K562 (cell line): Measurements from ENCODE around the gene DBNDD1.

Source experiments
- E2F3 ChIP-seq: fragments of 250-450 bp; sonication (Bioruptor Pico); IDR thresholded peaks from 2 replicates; pipeline ENCODE4 v1.4.0; 2020; ENCODE audit warnings: mild to moderate bottlenecking
- JUND ChIP-seq, 2 experiments: IDR thresholded peaks; 2 replicates in 1 of 2; 3 replicates in 1 of 2; pipeline ENCODE4 v1.6.1; 2011; ENCODE audit warnings: borderline replicate concordance in 2 of 2, low read depth in 2 of 2, low read length in 2 of 2, improper control_type of control experiment in 1 of 2, missing biosample characterization in 1 of 2, missing genetic modification characterization in 1 of 2, missing genetic modification reagents in 1 of 2
- NONO ChIP-seq, 2 experiments: fragments of 200-400 bp in 1 of 2; fragments of 450-650 bp in 1 of 2; formaldehyde crosslinking in 1 of 2; IDR thresholded peaks; 2 replicates each; pipeline ENCODE4 v1.6.1; 2017; ENCODE audit warnings: low read depth in 2 of 2, mild to moderate bottlenecking in 2 of 2, moderate library complexity in 2 of 2, low read length in 1 of 2
- POLR2A ChIP-seq: fragments of 450-650 bp; conservative IDR thresholded peaks from 2 replicates; pipeline ENCODE4 v1.6.1; 2016
- TOE1 ChIP-seq, 2 experiments: fragments of 450-650 bp in 1 of 2; sonication (generic) in 1 of 2; formaldehyde crosslinking in 1 of 2; IDR thresholded peaks; 2 replicates each; pipeline versions ENCODE4 v1.7.1 to v1.8.0; 2016 to 2022; ENCODE audit warnings: borderline replicate concordance in 2 of 2, mild to moderate bottlenecking in 2 of 2, antibody characterized with exemption in 1 of 2, inconsistent platforms in 1 of 2, low read depth in 1 of 2, missing genetic modification reagents in 1 of 2, moderate library complexity in 1 of 2
- ZBTB8A ChIP-seq: fragments of 450-650 bp; IDR thresholded peaks from 2 replicates; pipeline ENCODE4 v1.6.1; 2018; ENCODE audit warnings: mild to moderate bottlenecking, moderate library complexity; ENCODE audit not compliant: partially characterized antibody
- TF ChIP-seq, protein P1 (sequence below), 2 experiments: fragments of 450-650 bp; formaldehyde crosslinking in 1 of 2; IDR thresholded peaks; 2 replicates each; pipeline versions ENCODE4 v1.4.0 to v1.6.1; 2014 to 2020; ENCODE audit warnings: mild to moderate bottlenecking in 2 of 2, borderline replicate concordance in 1 of 2, low read depth in 1 of 2

- TF ChIP-seq TOE1 (IDR thresholded peaks at IDR 0.05; ENCODE audit: borderline replicate concordance): no peak
- no peak for TF ChIP-seq TOE1 (CRISPR knock-in tag; IDR thresholded peaks at IDR 0.05; ENCODE audit: borderline replicate concordance, low read depth)
- TF ChIP-seq E2F3 (CRISPR knock-in tag): no peak
- TF ChIP-seq JUND (IDR thresholded peaks at IDR 0.05; ENCODE audit: borderline replicate concordance, low read depth, low read length): no peak
- no peak for TF ChIP-seq JUND (tag; IDR thresholded peaks at IDR 0.05; ENCODE audit: borderline replicate concordance, low read depth, low read length)
- TF ChIP-seq, protein P1, sequence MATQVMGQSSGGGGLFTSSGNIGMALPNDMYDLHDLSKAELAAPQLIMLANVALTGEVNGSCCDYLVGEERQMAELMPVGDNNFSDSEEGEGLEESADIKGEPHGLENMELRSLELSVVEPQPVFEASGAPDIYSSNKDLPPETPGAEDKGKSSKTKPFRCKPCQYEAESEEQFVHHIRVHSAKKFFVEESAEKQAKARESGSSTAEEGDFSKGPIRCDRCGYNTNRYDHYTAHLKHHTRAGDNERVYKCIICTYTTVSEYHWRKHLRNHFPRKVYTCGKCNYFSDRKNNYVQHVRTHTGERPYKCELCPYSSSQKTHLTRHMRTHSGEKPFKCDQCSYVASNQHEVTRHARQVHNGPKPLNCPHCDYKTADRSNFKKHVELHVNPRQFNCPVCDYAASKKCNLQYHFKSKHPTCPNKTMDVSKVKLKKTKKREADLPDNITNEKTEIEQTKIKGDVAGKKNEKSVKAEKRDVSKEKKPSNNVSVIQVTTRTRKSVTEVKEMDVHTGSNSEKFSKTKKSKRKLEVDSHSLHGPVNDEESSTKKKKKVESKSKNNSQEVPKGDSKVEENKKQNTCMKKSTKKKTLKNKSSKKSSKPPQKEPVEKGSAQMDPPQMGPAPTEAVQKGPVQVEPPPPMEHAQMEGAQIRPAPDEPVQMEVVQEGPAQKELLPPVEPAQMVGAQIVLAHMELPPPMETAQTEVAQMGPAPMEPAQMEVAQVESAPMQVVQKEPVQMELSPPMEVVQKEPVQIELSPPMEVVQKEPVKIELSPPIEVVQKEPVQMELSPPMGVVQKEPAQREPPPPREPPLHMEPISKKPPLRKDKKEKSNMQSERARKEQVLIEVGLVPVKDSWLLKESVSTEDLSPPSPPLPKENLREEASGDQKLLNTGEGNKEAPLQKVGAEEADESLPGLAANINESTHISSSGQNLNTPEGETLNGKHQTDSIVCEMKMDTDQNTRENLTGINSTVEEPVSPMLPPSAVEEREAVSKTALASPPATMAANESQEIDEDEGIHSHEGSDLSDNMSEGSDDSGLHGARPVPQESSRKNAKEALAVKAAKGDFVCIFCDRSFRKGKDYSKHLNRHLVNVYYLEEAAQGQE (IDR thresholded peaks at IDR 0.05; ENCODE audit: borderline replicate concordance): no peak
- TF ChIP-seq, protein P1 (CRISPR knock-in tag; IDR thresholded peaks at IDR 0.05; ENCODE audit: low read depth): no peak
- TF ChIP-seq POLR2A: no peak
- TF ChIP-seq ZBTB8A: no peak
- no peak for TF ChIP-seq NONO (IDR thresholded peaks at IDR 0.05; ENCODE audit: low read depth in 2 of 2, low read length in 1 of 2)
These were observed 29.1 kb upstream of the DBNDD1 start for GRCh38 chr16:90048347-90048722.
